Effector CD8-positive, alpha-beta T cell (primary cell): ENCODE data around the gene MOCS2.

Experiments
- DNase-seq: peaks from one replicate; lab custom pipeline; 2025; lab: John Stamatoyannopoulos, UW

MOCS2 gene

DNA sequence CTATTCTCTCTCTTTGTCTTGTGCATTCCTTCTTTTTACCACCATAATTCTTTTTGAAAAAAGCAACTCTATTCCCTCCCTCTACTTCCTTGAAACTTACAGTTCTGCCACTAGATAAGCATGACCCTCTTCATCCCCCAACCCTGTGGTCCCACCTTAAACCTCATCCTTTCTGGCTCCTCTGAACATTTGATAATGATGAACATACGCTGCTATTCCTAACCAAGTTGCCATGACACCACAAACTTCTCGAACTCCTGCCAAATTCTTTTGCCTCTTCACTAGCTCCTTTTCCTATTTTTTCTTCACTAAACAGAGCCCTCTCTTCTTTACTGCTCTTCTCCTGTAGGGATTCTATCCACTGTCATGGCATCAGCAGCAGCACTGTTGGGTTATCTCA is 57.1 kb downstream of the MOCS2 start:
- DNase-seq: no peak

DNA sequence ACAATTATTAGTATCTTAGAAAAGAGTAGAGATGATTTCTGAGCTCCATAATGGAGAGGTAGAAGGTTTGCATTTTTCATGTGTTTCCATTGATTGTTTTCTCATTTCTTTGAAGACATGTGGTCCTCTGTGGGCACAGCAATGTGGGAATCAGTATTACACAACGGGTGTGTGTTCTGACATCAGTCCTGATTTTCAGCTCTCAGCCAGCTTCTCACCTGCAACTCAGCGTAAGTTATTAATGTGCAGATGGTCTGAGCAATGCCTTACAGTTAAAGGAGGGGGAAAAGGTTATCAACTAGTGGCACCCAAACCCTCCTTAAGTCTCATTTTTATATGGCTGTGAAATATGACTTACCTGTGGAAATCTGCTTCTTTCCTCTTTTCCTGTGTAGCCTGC is 61.3 kb downstream of the MOCS2 start:
- no peak for DNase-seq
